Chondrocyte (in vitro differentiated cells): ENCODE results near the gene CDA. TPM values are rescaled to one million over a fixed set of nuclear protein-coding genes. Genes with fewer than 3 reads are reported as not detected.
A peak's percentile ranks its signal among the peaks of the same experiment; 100 is the strongest.

ENCODE experiments used
- DNase-seq: peaks from one replicate; pipeline ENCODE4 v3.0.0; 2021; ENCODE audit warnings: mixed read lengths, low spot score
- H3K27ac Mint-ChIP-seq: one replicate; pipeline ENCODE4 v1.8.0; 2021; ENCODE audit warnings: mild to moderate bottlenecking, moderate library complexity, mixed read lengths; ENCODE audit not compliant: unreplicated experiment
- H3K27me3 Mint-ChIP-seq: 2 replicates; pipeline ENCODE4 v1.8.0; 2021; ENCODE audit warnings: low read depth, mixed read lengths
- H3K36me3 Mint-ChIP-seq: 2 replicates; pipeline ENCODE4 v1.8.0; 2021; ENCODE audit warnings: low read depth, mixed read lengths
- H3K4me1 Mint-ChIP-seq: 2 replicates; pipeline ENCODE4 v1.8.0; 2021; ENCODE audit warnings: low read depth, mild to moderate bottlenecking, mixed read lengths
- H3K4me3 Mint-ChIP-seq: one replicate; pipeline ENCODE4 v1.8.0; 2021; ENCODE audit warnings: mild to moderate bottlenecking, moderate library complexity, mixed read lengths; ENCODE audit not compliant: unreplicated experiment
- H3K9me3 Mint-ChIP-seq: 2 replicates; pipeline ENCODE4 v1.8.0; 2021; ENCODE audit warnings: low read depth, mixed read lengths
- CTCF ChIP-seq: fragments of 200-600 bp; sonication (generic); IDR thresholded peaks from 2 replicates; pipeline ENCODE4 v1.5.0; 2021; ENCODE audit warnings: antibody characterized with exemption, mild to moderate bottlenecking, moderate library complexity
- total RNA-seq: library from RNA; stranded (reverse); gene quantifications from 3 replicates; pipeline ENCODE4 v1.2.1, GENCODE V29; 2021

CDA gene
- total RNA-seq, 1 donor from 2014 or later, result not detected

GRCh38 chr1:20611652-20612051 is 22.8 kb downstream of the CDA start:
- no peaks in the 10 kb centered on the region for H3K36me3 Mint-ChIP-seq
- no peaks in the 10 kb centered on the region for H3K27me3 Mint-ChIP-seq
- H3K27ac Mint-ChIP-seq, result no peak overlapping the region
- DNase-seq, result no peak
- no peak for TF ChIP-seq CTCF
- no peak overlapping the region for H3K4me3 Mint-ChIP-seq
- peaks cover 25% of the 10 kb centered on the region for H3K4me1 Mint-ChIP-seq
- H3K9me3 Mint-ChIP-seq, result no peaks in the 10 kb centered on the region

DNA sequence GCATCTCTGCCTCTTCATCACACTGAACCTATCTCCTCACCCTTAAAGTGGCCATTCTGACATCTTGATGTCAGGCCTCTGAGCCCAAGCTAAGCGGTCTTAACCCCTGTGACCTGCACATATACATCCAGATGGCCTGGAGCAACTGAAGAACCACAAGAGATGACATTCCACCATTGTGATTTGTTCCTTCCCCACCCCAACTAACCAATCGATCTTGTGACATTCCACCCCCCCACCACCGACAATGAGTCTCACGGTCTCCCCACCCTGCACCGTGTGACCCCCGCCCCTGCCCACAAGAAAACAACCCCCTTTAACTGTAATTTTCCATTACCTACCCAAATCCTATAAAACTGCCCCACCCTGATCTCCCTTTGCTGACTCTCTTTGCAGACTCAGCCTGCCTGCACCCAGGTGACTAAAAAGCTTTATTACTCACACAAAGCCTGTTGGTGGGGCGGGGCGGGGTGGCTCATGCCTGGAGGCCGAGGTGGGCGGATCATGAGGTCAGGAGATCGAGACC is 23.4 kb downstream of the CDA start:
- no peak for DNase-seq
- H3K4me3 Mint-ChIP-seq, result no peak overlapping the region
- H3K27ac Mint-ChIP-seq, result no peak overlapping the region
- peaks cover 25% of the 10 kb centered on the region for H3K4me1 Mint-ChIP-seq
- TF ChIP-seq CTCF, result no peak
- H3K27me3 Mint-ChIP-seq, result no peaks in the 10 kb centered on the region
- no peaks in the 10 kb centered on the region for H3K9me3 Mint-ChIP-seq
- H3K36me3 Mint-ChIP-seq, result no peaks in the 10 kb centered on the region

DNA sequence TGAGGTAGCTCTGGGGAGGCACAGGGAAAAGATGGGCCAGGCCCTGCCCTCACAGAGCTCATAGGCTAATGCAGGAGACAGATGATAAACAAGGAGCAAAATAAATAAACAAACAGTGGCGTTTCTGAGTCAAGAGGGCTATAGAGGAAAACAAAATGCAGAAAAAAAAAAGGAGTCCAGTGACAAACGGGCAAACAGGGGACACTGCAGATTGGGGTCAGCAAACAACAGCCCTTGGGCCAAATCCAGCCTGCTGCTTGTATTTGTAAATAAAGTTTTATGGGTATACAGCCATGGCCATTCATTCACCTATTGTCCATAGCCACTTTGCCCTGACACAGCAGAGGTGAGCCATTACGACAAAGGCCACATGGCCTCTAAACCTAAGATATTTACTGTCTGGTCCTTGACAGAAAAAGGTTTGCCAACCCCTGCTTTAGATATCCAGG is 25.3 kb downstream of the CDA start:
- H3K36me3 Mint-ChIP-seq, result no peaks in the 10 kb centered on the region
- peaks cover 25% of the 10 kb centered on the region for H3K4me1 Mint-ChIP-seq
- H3K9me3 Mint-ChIP-seq, result no peaks in the 10 kb centered on the region
- no peak for TF ChIP-seq CTCF
- DNase-seq, result no peak
- H3K4me3 Mint-ChIP-seq, result no peak overlapping the region
- peak overlapping the region; percentile 94 for H3K27ac Mint-ChIP-seq
- no peaks in the 10 kb centered on the region for H3K27me3 Mint-ChIP-seq

DNA sequence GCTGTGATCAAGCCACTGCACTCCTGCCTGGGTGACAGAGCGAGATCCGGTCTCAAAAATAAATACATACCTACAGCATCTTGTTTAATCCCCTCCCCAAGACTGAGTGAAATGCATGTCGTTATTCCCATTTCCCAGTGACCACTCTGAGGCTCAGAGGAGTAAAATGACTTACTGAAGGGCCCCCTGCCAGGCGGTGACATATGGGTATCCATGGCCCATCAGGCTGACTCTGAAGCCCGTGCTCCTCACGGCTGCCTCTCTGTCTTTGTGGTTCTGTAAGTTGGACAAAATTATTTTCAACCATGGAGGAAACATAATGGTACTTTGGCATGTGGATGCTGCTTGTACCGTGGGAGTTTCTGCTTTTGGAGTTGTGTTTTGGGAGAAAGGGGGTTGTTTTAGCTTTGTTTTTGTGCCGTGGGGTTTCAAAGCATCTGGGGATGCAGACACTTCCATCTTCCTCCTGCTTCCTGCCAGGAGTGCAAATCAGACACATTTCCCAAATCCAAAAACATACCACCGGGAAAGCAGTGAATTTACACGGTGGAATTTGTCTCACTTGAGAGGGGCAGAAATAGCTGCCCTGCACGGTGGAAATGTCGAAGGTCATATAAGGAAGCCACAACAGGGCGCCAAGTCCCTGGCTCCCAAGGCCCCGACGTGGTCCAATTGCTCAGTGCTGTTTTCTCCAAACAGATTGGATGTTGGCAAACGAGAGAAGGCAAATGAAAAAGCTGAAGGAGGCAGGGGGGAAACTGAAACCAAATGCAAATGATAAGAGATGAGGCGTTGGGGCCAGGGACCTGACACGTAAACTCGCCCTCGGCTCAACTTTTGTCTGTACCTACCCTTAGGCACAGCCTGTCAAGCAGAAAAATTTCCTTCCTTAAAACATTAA is 27.3 kb downstream of the CDA start:
- Mint-ChIP-seq H3K36me3 (no peaks in the 10 kb centered on the region), H3K4me3 (no peak overlapping the region), H3K9me3 (no peaks in the 10 kb centered on the region), H3K4me1 (peaks cover 25% of the 10 kb centered on the region), H3K27ac (no peak overlapping the region), H3K27me3 (no peaks in the 10 kb centered on the region)
- no peak for TF ChIP-seq CTCF
- DNase-seq, result no peak

- no peaks in the 10 kb centered on the region for H3K36me3 Mint-ChIP-seq
- H3K9me3 Mint-ChIP-seq, result no peaks in the 10 kb centered on the region
- no peak for DNase-seq
- no peak for TF ChIP-seq CTCF
- H3K27ac Mint-ChIP-seq, result no peak overlapping the region
- peaks cover 25% of the 10 kb centered on the region for H3K4me1 Mint-ChIP-seq
- no peak overlapping the region for H3K4me3 Mint-ChIP-seq
- H3K27me3 Mint-ChIP-seq, result no peaks in the 10 kb centered on the region
Observed at GRCh38 chr1:20616847-20617487, 28.1 kb downstream of the CDA start.
